ENCODE results near the gene RNF144A. TPM values are rescaled to one million over a fixed set of nuclear protein-coding genes. Genes with fewer than 3 reads are reported as not detected.

RNF144A gene
- total and polyA plus RNA-seq, 2 experiments from 2014 or later = 6.3 to 24.1 TPM

- Histone ChIP-seq H3K27me3 (no peaks in the 10 kb centered on the region), H3K4me3 (no peak overlapping the region), H3K4me1 (ENCODE audit: low read depth) (no peaks in the 10 kb centered on the region), H3K36me3 (no peaks in the 10 kb centered on the region), H3K27ac (no peak overlapping the region), H3K9me3 (ENCODE audit: low read depth) (no peaks in the 10 kb centered on the region)
- DNase-seq (ENCODE audit: low read depth in 1 of 2, low spot score in 1 of 2) = no peak
- no peak for TF ChIP-seq CTCF (IDR thresholded peaks at IDR 0.05; ENCODE audit: low read depth, low read length)
Observed at GRCh38 chr2:6909431-6910385, 7.5 kb upstream of the RNF144A start.

- H3K9me3 ChIP-seq (ENCODE audit: low read depth) = no peaks in the 10 kb centered on the region
- DNase-seq (ENCODE audit: low read depth in 1 of 2, low spot score in 1 of 2) = no peak
- no peak overlapping the region for H3K27ac ChIP-seq
- no peak overlapping the region for H3K4me3 ChIP-seq
- no peak for TF ChIP-seq CTCF (IDR thresholded peaks at IDR 0.05; ENCODE audit: low read depth, low read length)
- H3K4me1 ChIP-seq (ENCODE audit: low read depth) = no peaks in the 10 kb centered on the region
- H3K27me3 ChIP-seq = peaks cover 4% of the 10 kb centered on the region
- no peaks in the 10 kb centered on the region for H3K36me3 ChIP-seq
Observed at GRCh38 chr2:6911721-6912120, 5.5 kb upstream of the RNF144A start.

GRCh38 chr2:6913415-6914157 is 3.6 kb upstream of the RNF144A start:
- Histone ChIP-seq H3K4me1 (ENCODE audit: low read depth) (peaks cover 3% of the 10 kb centered on the region), H3K36me3 (no peaks in the 10 kb centered on the region), H3K9me3 (ENCODE audit: low read depth) (no peaks in the 10 kb centered on the region), H3K27ac (no peak overlapping the region), H3K27me3 (peaks cover 4% of the 10 kb centered on the region), H3K4me3 (no peak overlapping the region)
- TF ChIP-seq CTCF (IDR thresholded peaks at IDR 0.05; ENCODE audit: low read depth, low read length) = no peak
- DNase-seq (ENCODE audit: low read depth in 1 of 2, low spot score in 1 of 2) = no peak

GRCh38 chr2:6914828-6915227 is 2.4 kb upstream of the RNF144A start:
- H3K4me1 ChIP-seq (ENCODE audit: low read depth) = peaks cover 3% of the 10 kb centered on the region
- no peak for TF ChIP-seq CTCF (IDR thresholded peaks at IDR 0.05; ENCODE audit: low read depth, low read length)
- no peaks in the 10 kb centered on the region for H3K9me3 ChIP-seq (ENCODE audit: low read depth)
- H3K36me3 ChIP-seq = no peaks in the 10 kb centered on the region
- DNase-seq (ENCODE audit: low read depth in 1 of 2, low spot score in 1 of 2) = no peak
- H3K27me3 ChIP-seq = peaks cover 4% of the 10 kb centered on the region
- H3K4me3 ChIP-seq = no peak overlapping the region
- H3K27ac ChIP-seq = no peak overlapping the region

- peaks cover 3% of the 10 kb centered on the region for H3K4me1 ChIP-seq (ENCODE audit: low read depth)
- H3K27me3 ChIP-seq = peaks cover 4% of the 10 kb centered on the region
- no peak overlapping the region for H3K27ac ChIP-seq
- H3K9me3 ChIP-seq (ENCODE audit: low read depth) = no peaks in the 10 kb centered on the region
- no peak for DNase-seq (ENCODE audit: low read depth in 1 of 2, low spot score in 1 of 2)
- no peak for TF ChIP-seq CTCF (IDR thresholded peaks at IDR 0.05; ENCODE audit: low read depth, low read length)
- H3K36me3 ChIP-seq = no peaks in the 10 kb centered on the region
- no peak overlapping the region for H3K4me3 ChIP-seq
Observed at GRCh38 chr2:6915399-6915798, 1.8 kb upstream of the RNF144A start.
